ENCODE measurements around the gene ZNF512B.

- TF ChIP-seq, protein P1, sequence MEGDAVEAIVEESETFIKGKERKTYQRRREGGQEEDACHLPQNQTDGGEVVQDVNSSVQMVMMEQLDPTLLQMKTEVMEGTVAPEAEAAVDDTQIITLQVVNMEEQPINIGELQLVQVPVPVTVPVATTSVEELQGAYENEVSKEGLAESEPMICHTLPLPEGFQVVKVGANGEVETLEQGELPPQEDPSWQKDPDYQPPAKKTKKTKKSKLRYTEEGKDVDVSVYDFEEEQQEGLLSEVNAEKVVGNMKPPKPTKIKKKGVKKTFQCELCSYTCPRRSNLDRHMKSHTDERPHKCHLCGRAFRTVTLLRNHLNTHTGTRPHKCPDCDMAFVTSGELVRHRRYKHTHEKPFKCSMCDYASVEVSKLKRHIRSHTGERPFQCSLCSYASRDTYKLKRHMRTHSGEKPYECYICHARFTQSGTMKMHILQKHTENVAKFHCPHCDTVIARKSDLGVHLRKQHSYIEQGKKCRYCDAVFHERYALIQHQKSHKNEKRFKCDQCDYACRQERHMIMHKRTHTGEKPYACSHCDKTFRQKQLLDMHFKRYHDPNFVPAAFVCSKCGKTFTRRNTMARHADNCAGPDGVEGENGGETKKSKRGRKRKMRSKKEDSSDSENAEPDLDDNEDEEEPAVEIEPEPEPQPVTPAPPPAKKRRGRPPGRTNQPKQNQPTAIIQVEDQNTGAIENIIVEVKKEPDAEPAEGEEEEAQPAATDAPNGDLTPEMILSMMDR (conservative IDR thresholded peaks at IDR 0.05 in 1 of 2, IDR thresholded peaks at IDR 0.05 in 1 of 2; ENCODE audit: extremely low read depth in 1 of 2, insufficient read depth in 1 of 2, low read depth in 1 of 2, low read length in 2 of 2): no peak
- TF ChIP-seq EZH2 (IDR thresholded peaks at IDR 0.05; ENCODE audit: borderline replicate concordance, low read length): no peak
These were observed 45.9 kb upstream of the ZNF512B start for GRCh38 chr20:64015635-64016034.
